Hepatocyte (in vitro differentiated cells): ENCODE data around the gene NEDD4L. TPM values are rescaled to one million over a fixed set of nuclear protein-coding genes. Genes with fewer than 3 reads are reported as not detected.

Source experiments
- DNase-seq: peaks from one replicate; pipeline ENCODE4 v3.0.0-alpha.2; 2016; ENCODE audit warnings: low spot score
- H2AFZ ChIP-seq: fragments of 200-600 bp; sonication (generic); 2 replicates; pipeline ENCODE4 v1.6.0; 2016; ENCODE audit warnings: antibody characterized with exemption, mild to moderate bottlenecking
- H3K27ac ChIP-seq: fragments of 200-600 bp; sonication (generic); 2 replicates; pipeline ENCODE4 v1.5.1; 2016; ENCODE audit warnings: mild to moderate bottlenecking
- H3K27me3 ChIP-seq: fragments of 200-600 bp; sonication (generic); 2 replicates; pipeline ENCODE4 v1.6.1; 2016
- H3K36me3 ChIP-seq: fragments of 200-600 bp; sonication (generic); replicated peaks from 2 replicates; pipeline ENCODE4 v1.5.1; 2016; ENCODE audit warnings: low read depth; ENCODE audit not compliant: insufficient read depth
- H3K4me1 ChIP-seq: fragments of 200-600 bp; sonication (generic); 2 replicates; pipeline ENCODE4 v1.5.1; 2016; ENCODE audit warnings: mild to moderate bottlenecking, moderate library complexity; ENCODE audit not compliant: insufficient read depth
- H3K4me2 ChIP-seq: fragments of 200-600 bp; sonication (generic); 2 replicates; pipeline ENCODE4 v1.6.0; 2016
- H3K4me3 ChIP-seq: fragments of 200-600 bp; sonication (generic); 2 replicates; pipeline ENCODE4 v1.5.1; 2016; ENCODE audit warnings: mild to moderate bottlenecking
- H3K79me2 ChIP-seq: fragments of 200-600 bp; sonication (generic); 2 replicates; pipeline ENCODE4 v1.6.0; 2017; ENCODE audit warnings: mild to moderate bottlenecking
- H3K9me2 ChIP-seq: fragments of 200-600 bp; sonication (generic); replicated peaks from 2 replicates; pipeline ENCODE4 v1.6.0; 2017; ENCODE audit warnings: mild to moderate bottlenecking; ENCODE audit not compliant: insufficient read depth
- H3K9me3 ChIP-seq: fragments of 200-600 bp; sonication (generic); 2 replicates; pipeline ENCODE4 v1.5.1; 2016; ENCODE audit warnings: low read depth, mild to moderate bottlenecking
- H4K20me1 ChIP-seq: fragments of 200-600 bp; sonication (generic); 2 replicates; pipeline ENCODE4 v1.6.0; 2016; ENCODE audit warnings: mild to moderate bottlenecking; ENCODE audit not compliant: insufficient read depth, poor library complexity, severe bottlenecking
- EZH2 ChIP-seq: fragments of 200-600 bp; sonication (generic); IDR thresholded peaks from 2 replicates; pipeline ENCODE4 v1.6.1; 2016; ENCODE audit warnings: antibody characterized with exemption, mild to moderate bottlenecking, borderline replicate concordance
- EZH2phosphoT487 ChIP-seq: fragments of 200-600 bp; sonication (generic); IDR thresholded peaks from one replicate; pipeline ENCODE4 v1.6.1; 2018; ENCODE audit warnings: antibody characterized with exemption, mild to moderate bottlenecking, low read depth, moderate library complexity; ENCODE audit not compliant: unreplicated experiment, severe bottlenecking
- WGBS: methylation state at CpG from one replicate; pipeline ENCODE4 v1.1.6; 2016; ENCODE audit warnings: low lambda C conversion rate; ENCODE audit errors: missing lambda C conversion rate; 5-methylcytosine and 5-hydroxymethylcytosine counted together
- polyA plus RNA-seq: library from polyadenylated mRNA; unstranded; fragments of >200 nt; fragmentation: Nextera tagmentation; extraction: Ambion mirVana; gene quantifications from 2 replicates; pipeline ENCODE4 v1.2.1, GENCODE V29; 2016
- total RNA-seq: library from RNA; depleted of rRNA; stranded (reverse); fragments of >200 nt; gene quantifications from 2 replicates; pipeline ENCODE4 v1.2.3, GENCODE V29; 2014
- TF ChIP-seq, protein P1 (sequence below): fragments of 200-600 bp; sonication (generic); IDR thresholded peaks from 2 replicates; pipeline ENCODE4 v1.5.1; 2016; ENCODE audit warnings: antibody characterized with exemption, mild to moderate bottlenecking; ENCODE audit not compliant: poor library complexity

The NEDD4L gene
- total and polyA plus RNA-seq, 2 experiments from 2014 or later = 104 to 140 TPM

DNA sequence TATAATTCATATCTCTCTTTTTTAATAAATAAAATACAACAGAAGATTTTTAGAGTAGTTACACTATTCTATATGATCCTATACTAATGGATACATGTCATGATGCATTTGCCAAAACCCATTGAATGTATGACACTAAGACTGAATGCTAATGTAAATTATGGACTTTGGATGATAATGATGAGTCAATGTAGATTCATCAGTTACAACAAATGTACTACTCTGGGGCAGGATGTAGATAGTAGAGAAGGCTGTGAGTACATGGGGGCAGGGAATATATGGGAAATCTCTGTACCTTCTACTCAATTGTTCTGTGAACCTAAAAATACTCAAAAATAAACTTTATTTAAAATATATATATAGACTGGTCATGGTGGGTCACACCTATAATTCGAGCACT is 45.6 kb upstream of the NEDD4L start:
- Histone ChIP-seq H3K27ac (no peak overlapping the region), H3K36me3 (no peaks in the 10 kb centered on the region), H3K27me3 (no peaks in the 10 kb centered on the region), H3K4me3 (no peak overlapping the region), H3K4me1 (no peaks in the 10 kb centered on the region), H3K9me3 (no peaks in the 10 kb centered on the region), H3K79me2 (no peaks in the 10 kb centered on the region), H2AFZ (no peak overlapping the region), H3K4me2 (no peak overlapping the region), H3K9me2 (no peaks in the 10 kb centered on the region), H4K20me1 (no peaks in the 10 kb centered on the region)
- no peak for DNase-seq
- 84% methylated on average over 1 of the region's 1 CpG for WGBS
- TF ChIP-seq, protein P1, sequence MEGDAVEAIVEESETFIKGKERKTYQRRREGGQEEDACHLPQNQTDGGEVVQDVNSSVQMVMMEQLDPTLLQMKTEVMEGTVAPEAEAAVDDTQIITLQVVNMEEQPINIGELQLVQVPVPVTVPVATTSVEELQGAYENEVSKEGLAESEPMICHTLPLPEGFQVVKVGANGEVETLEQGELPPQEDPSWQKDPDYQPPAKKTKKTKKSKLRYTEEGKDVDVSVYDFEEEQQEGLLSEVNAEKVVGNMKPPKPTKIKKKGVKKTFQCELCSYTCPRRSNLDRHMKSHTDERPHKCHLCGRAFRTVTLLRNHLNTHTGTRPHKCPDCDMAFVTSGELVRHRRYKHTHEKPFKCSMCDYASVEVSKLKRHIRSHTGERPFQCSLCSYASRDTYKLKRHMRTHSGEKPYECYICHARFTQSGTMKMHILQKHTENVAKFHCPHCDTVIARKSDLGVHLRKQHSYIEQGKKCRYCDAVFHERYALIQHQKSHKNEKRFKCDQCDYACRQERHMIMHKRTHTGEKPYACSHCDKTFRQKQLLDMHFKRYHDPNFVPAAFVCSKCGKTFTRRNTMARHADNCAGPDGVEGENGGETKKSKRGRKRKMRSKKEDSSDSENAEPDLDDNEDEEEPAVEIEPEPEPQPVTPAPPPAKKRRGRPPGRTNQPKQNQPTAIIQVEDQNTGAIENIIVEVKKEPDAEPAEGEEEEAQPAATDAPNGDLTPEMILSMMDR = no peak
- TF ChIP-seq EZH2 (no peak), EZH2phosphoT487 (no peak)

DNA sequence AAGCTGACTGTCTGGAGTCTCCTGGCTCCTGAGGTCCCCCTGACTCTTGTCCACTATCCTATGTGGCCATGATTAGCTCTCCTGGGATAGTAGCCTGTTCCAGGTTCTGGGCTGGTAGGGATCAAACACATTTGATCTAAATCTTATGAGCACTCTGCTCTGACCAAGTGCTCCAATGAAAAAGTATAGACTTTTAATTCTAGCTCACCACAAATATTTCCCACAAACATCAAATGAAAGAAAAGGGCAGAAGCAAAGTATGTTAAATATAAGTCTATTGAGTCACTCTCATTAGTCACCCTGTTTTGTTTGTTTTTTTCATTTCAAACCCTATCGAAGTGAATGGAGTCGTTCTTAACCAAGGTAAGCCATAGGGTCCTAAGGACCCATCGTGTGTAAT is 39.7 kb upstream of the NEDD4L start:
- Histone ChIP-seq H3K4me3 (no peak overlapping the region), H3K9me2 (no peaks in the 10 kb centered on the region), H2AFZ (no peak overlapping the region), H3K36me3 (no peaks in the 10 kb centered on the region), H3K79me2 (no peaks in the 10 kb centered on the region), H3K27me3 (no peaks in the 10 kb centered on the region), H3K9me3 (no peaks in the 10 kb centered on the region), H3K4me1 (no peaks in the 10 kb centered on the region), H3K4me2 (no peak overlapping the region), H3K27ac (no peak overlapping the region), H4K20me1 (no peaks in the 10 kb centered on the region)
- WGBS = 73% methylated on average over 3 of the region's 3 CpGs
- no peak for DNase-seq
- TF ChIP-seq EZH2phosphoT487 = no peak
- TF ChIP-seq EZH2 = no peak
- TF ChIP-seq, protein P1 = no peak

DNA sequence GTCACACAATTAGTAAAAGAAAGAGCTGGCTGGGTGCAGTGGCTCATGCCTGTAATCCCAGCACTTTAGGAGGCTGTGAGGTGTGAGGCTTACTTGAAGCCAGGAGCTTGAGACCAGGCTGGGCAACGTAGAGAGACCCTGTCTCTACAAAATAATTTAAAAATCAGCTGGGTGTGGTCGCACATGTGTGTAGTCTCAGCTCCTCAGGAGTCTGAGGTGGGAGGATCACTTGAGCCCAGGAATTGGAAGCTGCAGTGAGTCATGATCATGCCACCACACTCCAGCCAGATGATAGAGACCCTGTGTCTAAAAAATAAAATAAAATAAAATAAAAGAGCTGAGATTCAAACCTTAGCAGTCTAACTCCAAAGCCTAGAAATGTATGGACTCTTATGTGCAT is 39.0 kb upstream of the NEDD4L start:
- H3K4me3 ChIP-seq = no peak overlapping the region
- no peak overlapping the region for H3K27ac ChIP-seq
- no peak overlapping the region for H2AFZ ChIP-seq
- no peak overlapping the region for H3K4me2 ChIP-seq
- no peaks in the 10 kb centered on the region for H3K79me2 ChIP-seq
- no peaks in the 10 kb centered on the region for H3K36me3 ChIP-seq
- DNase-seq = no peak
- TF ChIP-seq, protein P1 = no peak
- TF ChIP-seq EZH2 (no peak), EZH2phosphoT487 (no peak)
- no peaks in the 10 kb centered on the region for H3K9me3 ChIP-seq
- WGBS = 91% methylated on average over 2 of the region's 2 CpGs
- H3K4me1 ChIP-seq = no peaks in the 10 kb centered on the region
- no peaks in the 10 kb centered on the region for H3K27me3 ChIP-seq
- no peaks in the 10 kb centered on the region for H3K9me2 ChIP-seq
- no peaks in the 10 kb centered on the region for H4K20me1 ChIP-seq
